Activated CD8-positive, alpha-beta T cell treated with anti-CD3 and anti-CD28 coated beads, Interleukin-2, amount 10 ng/mL, durations not matched to agents 7 days and 5 days (primary cell): ENCODE measurements around the gene VPS52. TPM values are rescaled to one million over a fixed set of nuclear protein-coding genes. Genes with fewer than 3 reads are reported as not detected.

ENCODE experiments used
- ATAC-seq: fragments of 150-1000 bp; cut with Tn5 transposase; one replicate; pipeline ENCODE4 v1.10.0; 2021; ENCODE audit warnings: moderate library complexity
- CTCF ChIA-PET: fragments of 350-600 bp; sonication (Branson Sonifier 250); formaldehyde crosslinking; loops from one replicate; lab custom pipeline; 2021; ENCODE audit warnings: antibody characterized with exemption; lab: Charles Lee
- POLR2A ChIA-PET: fragments of 350-600 bp; sonication (Branson Sonifier 250); formaldehyde crosslinking; loops from one replicate; lab custom pipeline; 2021; ENCODE audit warnings: antibody characterized with exemption; lab: Charles Lee
- DNase-seq: peaks from one replicate; pipeline ENCODE4 v3.0.0-alpha.2; 2020
- H3K27ac Mint-ChIP-seq: one replicate; pipeline ENCODE4 v1.8.0; 2021; ENCODE audit warnings: mild to moderate bottlenecking, mixed read lengths
- H3K27me3 Mint-ChIP-seq: one replicate; pipeline ENCODE4 v1.8.0; 2021; ENCODE audit warnings: low read depth, mixed read lengths
- H3K36me3 Mint-ChIP-seq: one replicate; pipeline ENCODE4 v1.8.0; 2021; ENCODE audit warnings: low read depth, mixed read lengths
- H3K4me1 Mint-ChIP-seq: one replicate; pipeline ENCODE4 v1.8.0; 2021; ENCODE audit warnings: low read depth, mixed read lengths
- H3K4me3 Mint-ChIP-seq: one replicate; pipeline ENCODE4 v1.8.0; 2021; ENCODE audit warnings: mild to moderate bottlenecking, mixed read lengths
- H3K9me3 Mint-ChIP-seq: one replicate; pipeline ENCODE4 v1.8.0; 2022; ENCODE audit warnings: mixed read lengths; ENCODE audit not compliant: insufficient read depth
- total RNA-seq, 2 experiments: library from RNA; stranded (reverse); gene quantifications; one replicate each; pipeline ENCODE4 v1.2.3, GENCODE V29; 2021

Gene VPS52
- total RNA-seq, 2 experiments from 2014 or later, result 59.3 to 59.5 TPM

GRCh38 chr6:33217246-33217645 is 54.4 kb downstream of the VPS52 start:
- ChIA-PET POLR2A (no interaction called here), CTCF (interaction anchor here (0.8 kb wide), 1 partner anchor 98 kb away, joined by 3 read pairs; no protein-coding TSS in a partner anchor)
- Mint-ChIP-seq H3K9me3 (no peaks in the 10 kb centered on the region), H3K36me3 (no peaks in the 10 kb centered on the region), H3K27ac (no peak overlapping the region), H3K27me3 (peaks cover 19% of the 10 kb centered on the region), H3K4me3 (no peak overlapping the region), H3K4me1 (peaks cover 40% of the 10 kb centered on the region)
- ATAC-seq (no peak), DNase-seq (no peak)

- peaks cover 40% of the 10 kb centered on the region for H3K4me1 Mint-ChIP-seq
- peaks cover 3% of the 10 kb centered on the region for H3K36me3 Mint-ChIP-seq
- H3K4me3 Mint-ChIP-seq, result no peak overlapping the region
- DNase-seq, result no peak
- H3K27me3 Mint-ChIP-seq, result peaks cover 12% of the 10 kb centered on the region
- ChIA-PET POLR2A (interaction anchor here (1.3 kb wide), 1 partner anchor 17 kb away, joined by 3 read pairs; no protein-coding TSS in a partner anchor), CTCF (interaction anchor here (0.8 to 1.0 kb wide), 3 partner anchors 10 to 97 kb away, joined by 3 to 7 read pairs (median 3); no protein-coding TSS in a partner anchor)
- H3K27ac Mint-ChIP-seq, result peak overlapping the region; percentile 81
- no peaks in the 10 kb centered on the region for H3K9me3 Mint-ChIP-seq
- ATAC-seq, result peak; percentile 32
Measured at GRCh38 chr6:33216117-33216649, 55.5 kb downstream of the VPS52 start.

- ChIA-PET CTCF (interaction anchor here (1.0 to 1.2 kb wide), 2 partner anchors 10 to 33 kb away, joined by 4 read pairs; no protein-coding TSS in a partner anchor), POLR2A (interaction anchor here (0.7 to 1.3 kb wide), 2 partner anchors 16 to 33 kb away, joined by 3 read pairs; no protein-coding TSS in a partner anchor)
- H3K36me3 Mint-ChIP-seq, result peaks cover 7% of the 10 kb centered on the region
- peak overlapping the region; percentile 32 for H3K4me3 Mint-ChIP-seq
- DNase-seq, result peak; percentile 37
- peak overlapping the region; percentile 81 for H3K27ac Mint-ChIP-seq
- peak; percentile 42 for ATAC-seq
- H3K27me3 Mint-ChIP-seq, result peaks cover 11% of the 10 kb centered on the region
- no peaks in the 10 kb centered on the region for H3K9me3 Mint-ChIP-seq
- H3K4me1 Mint-ChIP-seq, result peaks cover 42% of the 10 kb centered on the region
Measured at GRCh38 chr6:33215271-33216116, 56.2 kb downstream of the VPS52 start.

GRCh38 chr6:33213989-33214335 is 57.7 kb downstream of the VPS52 start:
- peak overlapping the region; percentile 66 for H3K4me3 Mint-ChIP-seq
- H3K36me3 Mint-ChIP-seq, result peaks cover 20% of the 10 kb centered on the region
- no peak for DNase-seq
- ChIA-PET POLR2A (no interaction called here), CTCF (no interaction called here)
- H3K27me3 Mint-ChIP-seq, result peaks cover 11% of the 10 kb centered on the region
- H3K27ac Mint-ChIP-seq, result peak overlapping the region; percentile 60
- peaks cover 53% of the 10 kb centered on the region for H3K4me1 Mint-ChIP-seq
- no peaks in the 10 kb centered on the region for H3K9me3 Mint-ChIP-seq
- no peak for ATAC-seq

- ATAC-seq, result peak; percentile 11
- Mint-ChIP-seq H3K4me1 (peaks cover 57% of the 10 kb centered on the region), H3K9me3 (no peaks in the 10 kb centered on the region), H3K27me3 (peaks cover 11% of the 10 kb centered on the region), H3K4me3 (peak overlapping the region; percentile 66), H3K27ac (peak overlapping the region; percentile 58), H3K36me3 (peaks cover 20% of the 10 kb centered on the region)
- POLR2A ChIA-PET, result interaction anchor here (1.0 to 1.1 kb wide), 2 partner anchors 9 to 241 kb away, joined by 3 to 5 read pairs; partner anchors contain the start of gene HSD17B8
- no peak for DNase-seq
- CTCF ChIA-PET, result no interaction called here
Measured at GRCh38 chr6:33213166-33213988, 58.3 kb downstream of the VPS52 start.

GRCh38 chr6:33212857-33213165 is 58.9 kb downstream of the VPS52 start:
- ChIA-PET CTCF (interaction anchor here (1.9 kb wide), 1 partner anchor 35 kb away, joined by 6 read pairs; no protein-coding TSS in a partner anchor), POLR2A (interaction anchor here (1.0 to 1.1 kb wide), 2 partner anchors 8 to 241 kb away, joined by 3 to 5 read pairs; partner anchors contain the start of gene HSD17B8)
- peaks cover 20% of the 10 kb centered on the region for H3K36me3 Mint-ChIP-seq
- peak overlapping the region; percentile 66 for H3K4me3 Mint-ChIP-seq
- peaks cover 58% of the 10 kb centered on the region for H3K4me1 Mint-ChIP-seq
- DNase-seq (no peak), ATAC-seq (no peak)
- H3K27ac Mint-ChIP-seq, result no peak overlapping the region
- no peaks in the 10 kb centered on the region for H3K9me3 Mint-ChIP-seq
- H3K27me3 Mint-ChIP-seq, result peaks cover 11% of the 10 kb centered on the region

- Mint-ChIP-seq H3K27me3 (peaks cover 11% of the 10 kb centered on the region), H3K4me3 (no peak overlapping the region), H3K36me3 (peaks cover 20% of the 10 kb centered on the region), H3K9me3 (no peaks in the 10 kb centered on the region), H3K27ac (no peak overlapping the region), H3K4me1 (peaks cover 64% of the 10 kb centered on the region)
- POLR2A ChIA-PET, result interaction anchor here (1.0 to 1.1 kb wide), 3 partner anchors 8 to 240 kb away, joined by 3 to 5 read pairs (median 3); no protein-coding TSS in a partner anchor
- CTCF ChIA-PET, result interaction anchor here (1.9 kb wide), 1 partner anchor 36 kb away, joined by 6 read pairs; no protein-coding TSS in a partner anchor
- DNase-seq (no peak), ATAC-seq (no peak)
Measured at GRCh38 chr6:33211666-33212422, 59.8 kb downstream of the VPS52 start.

- Mint-ChIP-seq H3K4me1 (peaks cover 68% of the 10 kb centered on the region), H3K9me3 (no peaks in the 10 kb centered on the region), H3K36me3 (peaks cover 20% of the 10 kb centered on the region), H3K27me3 (peaks cover 11% of the 10 kb centered on the region), H3K27ac (no peak overlapping the region), H3K4me3 (no peak overlapping the region)
- ChIA-PET POLR2A (interaction anchor here (1.0 kb wide), 3 partner anchors 9 to 38 kb away, joined by 3 read pairs; no protein-coding TSS in a partner anchor), CTCF (interaction anchor here (1.9 kb wide), 1 partner anchor 37 kb away, joined by 6 read pairs; no protein-coding TSS in a partner anchor)
- no peak for ATAC-seq
- DNase-seq, result no peak
Measured at GRCh38 chr6:33211136-33211535, 60.5 kb downstream of the VPS52 start.

GRCh38 chr6:33209856-33210255 is 61.8 kb downstream of the VPS52 start:
- Mint-ChIP-seq H3K4me1 (peaks cover 68% of the 10 kb centered on the region), H3K9me3 (no peaks in the 10 kb centered on the region), H3K27me3 (peaks cover 11% of the 10 kb centered on the region), H3K4me3 (peak overlapping the region; percentile 80), H3K27ac (peak overlapping the region; percentile 74), H3K36me3 (peaks cover 20% of the 10 kb centered on the region)
- CTCF ChIA-PET, result interaction anchor here (1.0 to 2.2 kb wide), 4 partner anchors 38 to 84 kb away, joined by 3 to 10 read pairs (median 3); partner anchors contain the start of gene B3GALT4
- DNase-seq, result no peak
- POLR2A ChIA-PET, result interaction anchor here (2.2 kb wide), 1 partner anchor 11 kb away, joined by 17 read pairs; no protein-coding TSS in a partner anchor
- ATAC-seq, result no peak
